ENCODE results near the gene USP13.

USP13 gene

DNA sequence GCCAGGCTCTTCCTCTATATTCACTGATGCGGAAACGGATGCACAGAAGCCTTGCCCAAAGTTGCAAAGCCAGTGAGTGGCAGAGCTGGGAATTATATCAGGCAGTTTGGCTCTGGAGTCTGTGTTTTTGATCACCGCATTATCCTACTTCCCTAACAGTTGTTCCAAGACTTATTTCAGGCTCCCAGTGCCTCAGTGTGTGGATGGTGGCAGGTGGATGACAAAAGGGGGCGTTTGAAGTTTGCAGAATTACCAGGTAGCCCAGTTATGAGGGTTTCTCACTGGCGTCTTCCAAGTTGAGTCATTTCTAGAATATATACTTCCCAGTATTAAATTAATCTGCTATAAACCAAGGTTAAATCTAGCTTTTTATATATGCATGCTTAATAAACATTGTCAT, 81.0 kb downstream of the USP13 start:
- TF ChIP-seq CTCF (IDR thresholded peaks at IDR 0.05; ENCODE audit: low read depth, low read length) = no peak
- no peak overlapping the region for H3K4me3 ChIP-seq (ENCODE audit: low read depth, low read length)

- no peak overlapping the region for H3K4me3 ChIP-seq (ENCODE audit: low read depth, low read length)
- no peak for TF ChIP-seq CTCF (IDR thresholded peaks at IDR 0.05; ENCODE audit: low read depth, low read length)
Observed at GRCh38 chr3:179734497-179735281, 81.8 kb downstream of the USP13 start.

GRCh38 chr3:179735321-179735720, 82.5 kb downstream of the USP13 start:
- TF ChIP-seq CTCF (IDR thresholded peaks at IDR 0.05; ENCODE audit: low read depth, low read length) = no peak
- no peak overlapping the region for H3K4me3 ChIP-seq (ENCODE audit: low read depth, low read length)

DNA sequence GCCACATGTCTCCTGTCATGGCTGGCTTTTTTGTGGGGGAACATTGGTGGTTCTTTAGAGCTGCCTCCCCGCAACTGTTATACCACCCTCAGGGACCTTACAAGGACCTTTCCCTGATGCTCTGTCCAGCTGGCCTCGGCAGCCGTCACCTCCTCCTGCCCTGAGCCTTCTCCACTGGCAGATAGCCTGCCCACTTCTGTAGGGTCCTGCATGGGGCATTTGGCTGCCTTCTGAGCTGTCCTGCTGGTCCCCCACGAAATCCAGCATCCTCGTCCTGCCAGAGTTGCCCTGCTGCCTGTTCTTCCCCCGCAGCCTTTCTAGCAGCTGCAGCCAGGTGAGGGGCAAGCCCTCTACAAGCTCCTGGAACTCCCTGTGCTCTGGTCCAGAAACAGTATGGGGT, 86.2 kb downstream of the USP13 start:
- no peak for TF ChIP-seq CTCF (IDR thresholded peaks at IDR 0.05; ENCODE audit: low read depth, low read length)
- no peak overlapping the region for H3K4me3 ChIP-seq (ENCODE audit: low read depth, low read length)

DNA sequence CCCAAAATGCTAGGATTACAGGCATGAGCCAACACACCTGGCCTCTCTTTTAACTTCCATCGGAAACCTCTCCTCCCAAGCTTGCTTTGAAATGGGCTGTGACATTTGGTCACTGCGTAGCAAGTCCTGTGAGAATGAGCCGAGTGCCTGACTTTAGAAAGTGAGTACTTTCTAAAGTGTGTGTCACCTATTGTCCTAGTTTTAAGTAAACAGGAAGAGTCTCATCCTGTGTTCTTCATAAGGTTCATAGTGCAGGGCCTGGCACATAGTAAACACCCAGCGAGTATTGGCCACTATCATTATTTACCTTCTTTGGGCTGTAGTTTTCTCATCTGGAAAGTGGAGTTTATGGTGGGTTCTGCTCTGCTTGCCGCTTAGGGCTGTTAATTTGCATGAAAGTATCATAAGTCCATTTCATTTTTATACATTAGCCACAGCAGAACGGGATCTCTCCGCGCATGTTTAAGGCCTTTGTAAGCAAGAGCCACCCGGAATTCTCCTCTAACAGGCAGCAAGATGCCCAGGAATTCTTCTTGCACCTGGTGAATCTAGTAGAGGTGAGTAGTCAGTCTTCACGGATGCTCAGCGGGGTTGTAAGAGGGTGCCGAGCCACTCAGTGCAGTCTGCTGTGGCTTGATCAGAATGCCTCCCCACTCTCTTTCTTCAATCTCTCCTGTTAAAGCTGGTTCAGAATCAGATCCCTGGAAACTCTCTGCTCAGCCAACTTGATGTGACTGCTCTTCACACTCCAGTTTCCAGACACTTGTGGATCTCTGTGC, 87.2 kb downstream of the USP13 start:
- no peak for TF ChIP-seq CTCF (IDR thresholded peaks at IDR 0.05; ENCODE audit: low read depth, low read length)
- H3K4me3 ChIP-seq (ENCODE audit: low read depth, low read length) = no peak overlapping the region

DNA sequence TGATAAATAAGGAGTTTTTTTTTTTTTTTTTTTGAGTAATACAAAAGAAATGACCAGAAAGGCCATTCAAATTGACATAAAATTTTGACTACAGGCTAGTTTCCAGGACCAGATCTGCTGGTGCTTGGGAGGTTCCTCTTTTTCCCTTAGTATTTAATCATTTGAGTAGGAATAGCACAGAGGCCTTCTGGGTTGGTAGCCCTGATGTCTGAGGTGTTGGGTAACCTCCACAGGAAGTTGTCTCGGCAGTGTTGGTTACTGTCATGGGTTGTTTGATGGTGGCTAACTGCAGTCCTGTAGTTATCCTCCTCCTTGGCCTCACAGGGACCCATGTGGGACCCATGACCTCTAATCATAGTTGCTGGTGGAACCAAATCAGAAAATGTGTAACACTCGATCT, 91.1 kb downstream of the USP13 start:
- no peak for TF ChIP-seq CTCF (IDR thresholded peaks at IDR 0.05; ENCODE audit: low read depth, low read length)
- H3K4me3 ChIP-seq (ENCODE audit: low read depth, low read length) = no peak overlapping the region

DNA sequence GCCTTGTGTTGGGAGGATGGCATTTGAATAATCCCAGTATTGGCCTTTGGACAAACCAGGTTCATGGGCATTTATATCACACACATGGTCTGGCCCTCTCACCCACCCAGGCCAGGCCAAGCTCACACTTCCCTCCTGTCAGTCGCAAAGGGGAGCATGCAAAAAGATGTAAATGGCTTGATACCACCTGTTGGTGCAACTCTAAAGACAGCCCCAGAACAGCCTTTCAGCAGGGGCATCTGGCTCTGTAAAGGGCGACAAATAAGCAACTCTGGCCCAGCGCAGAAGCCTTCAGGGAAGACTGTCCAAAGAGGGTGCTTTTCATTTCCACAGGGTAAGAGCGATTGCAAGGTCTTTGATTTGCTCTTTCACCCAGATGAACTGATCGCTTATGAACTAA, 91.8 kb downstream of the USP13 start:
- no peak overlapping the region for H3K4me3 ChIP-seq (ENCODE audit: low read depth, low read length)
- TF ChIP-seq CTCF (IDR thresholded peaks at IDR 0.05; ENCODE audit: low read depth, low read length) = no peak
